Body of pancreas (tissue), 4 donors: Measurements from ENCODE around the gene MKRN1.

ENCODE experiments used
- POLR2A ChIP-seq, 3 donors: fragments of 450-650 bp; IDR thresholded peaks; one replicate each; pipeline ENCODE4 v1.6.1; 2016; ENCODE audit warnings: antibody characterized with exemption in 3 of 3, mild to moderate bottlenecking in 2 of 3
- TF ChIP-seq, protein P1 (sequence below), 7 experiments: fragments of 450-650 bp in 4 of 7; fragments of 200-600 bp in 3 of 7; sonication (generic) in 3 of 7; IDR thresholded peaks; one replicate each; pipeline ENCODE4 v1.5.1; 2016 to 2019; ENCODE audit warnings: antibody characterized with exemption in 7 of 7

GRCh38 chr7:140509789-140510188 is 30.5 kb upstream of the MKRN1 start:
- TF ChIP-seq, protein P1, sequence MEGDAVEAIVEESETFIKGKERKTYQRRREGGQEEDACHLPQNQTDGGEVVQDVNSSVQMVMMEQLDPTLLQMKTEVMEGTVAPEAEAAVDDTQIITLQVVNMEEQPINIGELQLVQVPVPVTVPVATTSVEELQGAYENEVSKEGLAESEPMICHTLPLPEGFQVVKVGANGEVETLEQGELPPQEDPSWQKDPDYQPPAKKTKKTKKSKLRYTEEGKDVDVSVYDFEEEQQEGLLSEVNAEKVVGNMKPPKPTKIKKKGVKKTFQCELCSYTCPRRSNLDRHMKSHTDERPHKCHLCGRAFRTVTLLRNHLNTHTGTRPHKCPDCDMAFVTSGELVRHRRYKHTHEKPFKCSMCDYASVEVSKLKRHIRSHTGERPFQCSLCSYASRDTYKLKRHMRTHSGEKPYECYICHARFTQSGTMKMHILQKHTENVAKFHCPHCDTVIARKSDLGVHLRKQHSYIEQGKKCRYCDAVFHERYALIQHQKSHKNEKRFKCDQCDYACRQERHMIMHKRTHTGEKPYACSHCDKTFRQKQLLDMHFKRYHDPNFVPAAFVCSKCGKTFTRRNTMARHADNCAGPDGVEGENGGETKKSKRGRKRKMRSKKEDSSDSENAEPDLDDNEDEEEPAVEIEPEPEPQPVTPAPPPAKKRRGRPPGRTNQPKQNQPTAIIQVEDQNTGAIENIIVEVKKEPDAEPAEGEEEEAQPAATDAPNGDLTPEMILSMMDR (IDR thresholded peaks at IDR 0.05) = no peak
- no peak for TF ChIP-seq POLR2A (IDR thresholded peaks at IDR 0.05)
